Measurements from ENCODE around the gene TUBB3.

The TUBB3 gene

GRCh38 chr16:89971495-89972243, 48.5 kb downstream of the TUBB3 start:
- no peak for DNase-seq

GRCh38 chr16:89972244-89973234, 49.4 kb downstream of the TUBB3 start:
- DNase-seq, result no peak

GRCh38 chr16:89973235-89973634, 50.1 kb downstream of the TUBB3 start:
- DNase-seq, result no peak

- no peak for DNase-seq
These were observed 50.7 kb downstream of the TUBB3 start for GRCh38 chr16:89973654-89974335.

- no peak for DNase-seq
These were observed 51.7 kb downstream of the TUBB3 start for GRCh38 chr16:89974870-89975269.

- DNase-seq, result no peak
These were observed 58.3 kb downstream of the TUBB3 start for GRCh38 chr16:89981414-89981813.

- DNase-seq, result no peak
These were observed 59.2 kb downstream of the TUBB3 start for GRCh38 chr16:89982318-89982717.

GRCh38 chr16:89983536-89983935, 60.4 kb downstream of the TUBB3 start:
- DNase-seq, result no peak

- no peak for DNase-seq
These were observed 61.1 kb downstream of the TUBB3 start for GRCh38 chr16:89984216-89984615.

GRCh38 chr16:89985219-89985618, 62.1 kb downstream of the TUBB3 start:
- no peak for DNase-seq

Measured in NCI-H2029 treated with DMSO at 0.1 percent for 48 hours (cell line).